Gastroesophageal sphincter (tissue), 4 donors: ENCODE results near the gene SNX24. TPM values are rescaled to one million over a fixed set of nuclear protein-coding genes. Genes with fewer than 3 reads are reported as not detected.

ENCODE experiments used
- ATAC-seq: fragments of 150-250 bp; one replicate; pipeline ENCODE4 v1.9.1; 2016; ENCODE audit warnings: mild to moderate bottlenecking, moderate library complexity
- H3K27ac ChIP-seq, 4 donors: fragments of 200-600 bp; sonication (generic) in 3 of 4; 1 replicate in 3 of 4; 2 replicates in 1 of 4; pipeline ENCODE4 v1.5.1; 2016 to 2019
- H3K27me3 ChIP-seq: fragments of 200-600 bp; sonication (generic); one replicate; pipeline ENCODE4 v1.5.1; 2019
- H3K36me3 ChIP-seq, 2 donors: fragments of 200-600 bp; sonication (generic); one replicate each; pipeline ENCODE4 v1.5.1; 2019; ENCODE audit warnings: control low read depth in 1 of 2
- H3K4me1 ChIP-seq, 3 donors: fragments of 200-600 bp; sonication (generic); 1 replicate in 2 of 3; 2 replicates in 1 of 3; pipeline ENCODE4 v1.5.1; 2016 to 2019; ENCODE audit warnings: control low read depth in 2 of 3
- H3K4me3 ChIP-seq, 2 donors: fragments of 200-600 bp; sonication (generic); one replicate each; pipeline ENCODE4 v1.5.1; 2019; ENCODE audit warnings: mild to moderate bottlenecking in 1 of 2, moderate library complexity in 1 of 2
- H3K9me3 ChIP-seq, 3 donors: fragments of 200-600 bp; sonication (generic); one replicate each; pipeline ENCODE4 v1.5.1; 2017 to 2019; ENCODE audit warnings: control low read depth in 2 of 3
- EP300 ChIP-seq: sonication (generic); formaldehyde crosslinking; IDR thresholded peaks from one replicate; pipeline ENCODE4 v1.6.1; 2017; ENCODE audit warnings: antibody characterized with exemption, mild to moderate bottlenecking
- POLR2A ChIP-seq, 2 donors: fragments of 450-650 bp; IDR thresholded peaks; one replicate each; pipeline ENCODE4 v1.6.1; 2017; ENCODE audit warnings: antibody characterized with exemption in 2 of 2, mild to moderate bottlenecking in 2 of 2, moderate library complexity in 1 of 2
- POLR2AphosphoS5 ChIP-seq: sonication (generic); formaldehyde crosslinking; IDR thresholded peaks from one replicate; pipeline ENCODE4 v1.6.1; 2017; ENCODE audit warnings: antibody characterized with exemption
- WGBS, 2 donors: methylation state at CpG; one replicate each; pipeline ENCODE4 v1.1.5; 2018; ENCODE audit warnings: low coverage in 1 of 2; 5-methylcytosine and 5-hydroxymethylcytosine counted together
- total RNA-seq, 4 donors: library from RNA; depleted of rRNA; stranded (reverse); fragments of >200 nt; gene quantifications; one replicate each; pipeline ENCODE4 v1.1.0, GENCODE V29; 2016
- TF ChIP-seq, protein P1 (sequence below), 4 experiments: fragments of 200-600 bp in 2 of 4; fragments of 450-650 bp in 2 of 4; sonication (generic) in 1 of 4; IDR thresholded peaks; one replicate each; pipeline ENCODE4 v1.5.1; 2017 to 2019; ENCODE audit warnings: antibody characterized with exemption in 4 of 4, mild to moderate bottlenecking in 2 of 4, moderate library complexity in 2 of 4

Gene SNX24
- total RNA-seq, 4 donors from 2014 or later, result 10.1 to 33.6 (median 14.8) TPM

DNA sequence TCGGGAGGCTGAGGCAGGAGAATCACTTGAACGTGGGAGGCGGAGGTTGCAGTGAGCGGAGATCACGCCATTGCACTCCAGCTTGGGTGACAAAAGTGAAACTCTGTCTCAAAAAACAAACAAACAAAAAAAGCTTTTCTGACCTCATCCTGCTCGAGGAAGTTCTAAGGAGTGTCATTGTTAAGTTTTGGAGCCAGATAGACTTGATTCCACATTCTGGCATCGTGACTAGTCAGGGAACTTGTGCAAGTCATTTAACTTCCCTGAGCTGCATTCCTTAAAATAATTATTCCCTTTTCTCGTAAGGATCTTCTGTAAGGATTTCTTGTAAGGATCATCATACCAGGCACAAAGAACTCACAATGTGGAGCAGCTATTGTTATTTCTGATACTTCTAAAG is 26.2 kb downstream of the SNX24 start:
- peaks cover 0 to 8% (median 0%) of the 10 kb centered on the region in 3 donors for H3K4me1 ChIP-seq
- H3K36me3 ChIP-seq, result peaks cover 0 to 19% of the 10 kb centered on the region in 2 donors
- ATAC-seq, result no peak
- H3K4me3 ChIP-seq, result no peak overlapping the region
- TF ChIP-seq, protein P1, sequence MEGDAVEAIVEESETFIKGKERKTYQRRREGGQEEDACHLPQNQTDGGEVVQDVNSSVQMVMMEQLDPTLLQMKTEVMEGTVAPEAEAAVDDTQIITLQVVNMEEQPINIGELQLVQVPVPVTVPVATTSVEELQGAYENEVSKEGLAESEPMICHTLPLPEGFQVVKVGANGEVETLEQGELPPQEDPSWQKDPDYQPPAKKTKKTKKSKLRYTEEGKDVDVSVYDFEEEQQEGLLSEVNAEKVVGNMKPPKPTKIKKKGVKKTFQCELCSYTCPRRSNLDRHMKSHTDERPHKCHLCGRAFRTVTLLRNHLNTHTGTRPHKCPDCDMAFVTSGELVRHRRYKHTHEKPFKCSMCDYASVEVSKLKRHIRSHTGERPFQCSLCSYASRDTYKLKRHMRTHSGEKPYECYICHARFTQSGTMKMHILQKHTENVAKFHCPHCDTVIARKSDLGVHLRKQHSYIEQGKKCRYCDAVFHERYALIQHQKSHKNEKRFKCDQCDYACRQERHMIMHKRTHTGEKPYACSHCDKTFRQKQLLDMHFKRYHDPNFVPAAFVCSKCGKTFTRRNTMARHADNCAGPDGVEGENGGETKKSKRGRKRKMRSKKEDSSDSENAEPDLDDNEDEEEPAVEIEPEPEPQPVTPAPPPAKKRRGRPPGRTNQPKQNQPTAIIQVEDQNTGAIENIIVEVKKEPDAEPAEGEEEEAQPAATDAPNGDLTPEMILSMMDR (IDR thresholded peaks at IDR 0.05), result no peak
- TF ChIP-seq POLR2AphosphoS5 (no peak), EP300 (no peak), POLR2A (IDR thresholded peaks at IDR 0.05) (no peak)
- no peak overlapping the region for H3K27ac ChIP-seq
- WGBS, 2 donors, result 53 to 56% methylated on average over 3 to 4 of the region's 8 CpGs
- H3K27me3 ChIP-seq, result no peaks in the 10 kb centered on the region
- no peaks in the 10 kb centered on the region for H3K9me3 ChIP-seq

DNA sequence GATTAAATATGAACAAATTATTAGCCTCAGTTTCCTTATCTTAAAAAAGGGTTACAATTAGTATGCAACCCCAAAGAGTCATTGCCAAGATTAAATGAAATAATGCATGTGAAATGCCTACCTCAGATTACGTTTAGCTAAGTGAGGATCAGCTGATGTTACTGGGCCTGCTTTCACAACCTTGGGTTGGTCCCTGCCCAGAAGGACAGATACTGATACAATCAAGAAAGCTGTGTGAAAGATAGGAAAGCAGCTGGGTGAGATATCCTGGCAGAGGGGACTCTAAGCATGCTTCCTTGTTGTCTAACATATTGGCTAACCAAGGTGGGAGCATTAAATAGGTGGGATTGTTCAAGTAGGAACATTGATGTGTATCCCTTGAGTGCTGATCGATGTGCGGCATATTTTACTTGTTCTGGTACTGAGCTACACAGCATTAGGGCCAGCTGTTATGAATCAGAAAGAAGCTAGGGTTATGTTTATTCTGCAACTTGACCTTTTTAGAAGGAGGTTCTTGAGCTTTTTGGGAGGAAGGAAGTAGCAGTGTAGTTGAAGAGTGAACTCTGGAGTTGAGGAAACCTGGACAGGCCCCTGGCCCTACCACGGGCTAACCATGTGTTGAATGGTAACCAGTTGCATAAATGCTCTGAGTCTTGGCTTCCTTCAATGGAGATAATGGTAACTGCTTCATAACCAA is 28.9 kb downstream of the SNX24 start:
- H3K36me3 ChIP-seq, result peaks cover 0 to 3% of the 10 kb centered on the region in 2 donors
- ATAC-seq, result peak; percentile 61
- no peak overlapping the region for H3K4me3 ChIP-seq
- WGBS, 2 donors, result 51 to 75% methylated on average over 4 of the region's 4 CpGs
- H3K4me1 ChIP-seq, result peaks cover 0 to 8% (median 0%) of the 10 kb centered on the region in 3 donors
- no peaks in the 10 kb centered on the region for H3K27me3 ChIP-seq
- TF ChIP-seq POLR2A (IDR thresholded peaks at IDR 0.05) (no peak), POLR2AphosphoS5 (no peak), EP300 (no peak)
- TF ChIP-seq, protein P1 (IDR thresholded peaks at IDR 0.05), result no peak
- H3K27ac ChIP-seq, result no peak overlapping the region
- no peaks in the 10 kb centered on the region for H3K9me3 ChIP-seq

DNA sequence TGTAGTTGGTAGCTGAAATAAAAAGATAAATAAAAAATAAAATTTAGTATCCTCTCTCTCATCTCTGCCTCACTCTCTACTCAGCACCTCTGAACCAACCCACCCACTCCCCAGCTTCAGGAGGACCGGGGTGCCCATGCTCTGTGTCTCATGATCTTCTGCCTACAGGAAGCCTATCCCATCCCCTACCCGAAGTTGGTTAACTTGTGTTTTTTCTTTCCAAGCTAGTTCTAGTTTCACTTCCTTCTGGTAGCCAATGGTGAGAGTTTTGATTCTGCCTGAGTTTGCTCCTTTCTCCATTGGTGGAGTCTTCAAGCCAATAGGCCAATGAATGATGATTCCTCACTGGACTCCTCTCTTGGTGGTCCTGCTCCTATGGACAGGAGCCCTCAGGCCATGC is 32.1 kb downstream of the SNX24 start:
- H3K36me3 ChIP-seq, result peaks cover 0 to 3% of the 10 kb centered on the region in 2 donors
- no peak overlapping the region for H3K4me3 ChIP-seq
- H3K9me3 ChIP-seq, result no peaks in the 10 kb centered on the region
- no peak for TF ChIP-seq EP300
- TF ChIP-seq, protein P1 (IDR thresholded peaks at IDR 0.05), result no peak
- TF ChIP-seq POLR2AphosphoS5, result no peak
- TF ChIP-seq POLR2A (IDR thresholded peaks at IDR 0.05), result no peak
- H3K27me3 ChIP-seq, result no peaks in the 10 kb centered on the region
- 84% methylated on average over 2 of the region's 2 CpGs for WGBS, 2 donors
- H3K27ac ChIP-seq, result no peak overlapping the region
- H3K4me1 ChIP-seq, result peaks cover 0 to 25% (median 0%) of the 10 kb centered on the region in 3 donors
- ATAC-seq, result no peak

DNA sequence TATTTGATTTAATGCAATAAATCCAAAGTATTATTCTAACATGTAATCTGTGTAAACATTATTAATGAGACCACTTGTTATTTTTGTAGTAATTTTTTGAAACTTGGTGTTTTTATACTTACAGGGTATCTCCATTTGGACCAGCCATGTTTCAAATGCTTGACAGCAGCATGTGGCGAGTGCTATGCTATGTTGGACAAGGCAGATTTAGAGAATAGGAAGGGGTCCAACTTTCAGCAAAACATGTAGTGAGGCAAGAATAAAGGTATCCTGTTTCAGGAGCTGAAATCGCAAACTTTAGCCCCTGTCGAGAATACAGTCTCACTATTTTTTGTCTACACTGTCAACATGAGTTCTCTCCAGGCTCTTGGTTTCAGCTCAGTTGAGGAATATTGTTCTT is 33.7 kb downstream of the SNX24 start:
- TF ChIP-seq, protein P1 (IDR thresholded peaks at IDR 0.05), result no peak
- TF ChIP-seq POLR2A (IDR thresholded peaks at IDR 0.05) (no peak), EP300 (no peak), POLR2AphosphoS5 (no peak)
- Histone ChIP-seq H3K9me3 (no peaks in the 10 kb centered on the region), H3K36me3 (peaks cover 0 to 3% of the 10 kb centered on the region in 2 donors), H3K27ac (no peak overlapping the region), H3K27me3 (no peaks in the 10 kb centered on the region), H3K4me1 (peaks cover 0 to 34% (median 0%) of the 10 kb centered on the region in 3 donors), H3K4me3 (no peak overlapping the region)
- WGBS, 2 donors, result 94 to 100% methylated on average over 3 of the region's 3 CpGs
- ATAC-seq, result no peak

DNA sequence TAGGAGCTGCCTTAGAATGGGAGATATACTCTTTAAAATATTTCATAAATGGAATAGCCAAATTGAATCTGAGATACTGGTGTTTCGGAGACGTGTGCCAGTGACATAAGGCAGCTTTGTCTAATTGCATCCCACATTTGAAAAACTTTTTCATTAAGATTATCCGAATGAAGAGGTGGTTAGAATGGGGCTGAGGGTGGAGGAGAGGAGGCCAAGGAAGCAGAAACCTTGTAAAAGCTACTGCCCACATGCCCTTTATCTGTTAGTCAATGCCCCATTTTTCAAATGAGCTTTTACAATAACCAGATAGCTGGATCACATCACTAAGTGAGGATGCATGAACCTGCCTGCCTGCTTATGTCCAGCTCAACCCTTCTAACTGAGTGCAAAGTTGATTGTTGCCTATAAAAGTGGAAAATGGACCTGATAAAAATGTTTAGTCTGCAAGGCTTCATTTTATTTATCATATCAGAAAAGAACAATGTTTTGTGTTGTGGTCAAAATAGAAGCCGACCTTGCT is 34.8 kb downstream of the SNX24 start:
- no peak overlapping the region for H3K27ac ChIP-seq
- WGBS, 2 donors, result 73 to 89% methylated on average over 4 of the region's 4 CpGs

More for the DNA sequence above, 34.8 kb downstream of the SNX24 start:
- peaks cover 0 to 3% of the 10 kb centered on the region in 2 donors for H3K36me3 ChIP-seq
- H3K9me3 ChIP-seq, result no peaks in the 10 kb centered on the region
- peaks cover 0 to 35% (median 0%) of the 10 kb centered on the region in 3 donors for H3K4me1 ChIP-seq
- TF ChIP-seq POLR2A (IDR thresholded peaks at IDR 0.05) (no peak), EP300 (no peak), POLR2AphosphoS5 (no peak)
- TF ChIP-seq, protein P1 (IDR thresholded peaks at IDR 0.05), result no peak
- H3K27me3 ChIP-seq, result no peaks in the 10 kb centered on the region
- ATAC-seq, result no peak
- no peak overlapping the region for H3K4me3 ChIP-seq
